PC-3 (cell line): ENCODE results near the gene UGT2A2. TPM values are rescaled to one million over a fixed set of nuclear protein-coding genes. Genes with fewer than 3 reads are reported as not detected.

Experiments used
- ATAC-seq: fragments of 200-7000 bp; cut with Tn5 transposase; 2 replicates; pipeline ENCODE4 v1.9.1; 2020; ENCODE audit warnings: mild to moderate bottlenecking, moderate library complexity
- BruUV-seq: library from RNA; stranded (reverse); fragments of 400-500 nt; replicated peaks from 2 replicates; lab custom pipeline; 2021; lab: Mats Ljungman, UMichigan
- CTCF ChIA-PET: fragments of 300-600 bp; sonication (Branson Sonifier 250); formaldehyde crosslinking; loops from one replicate; lab custom pipeline; 2022; ENCODE audit warnings: antibody characterized with exemption; lab: Charles Lee
- POLR2A ChIA-PET: fragments of 300-600 bp; sonication (Branson Sonifier 250); formaldehyde crosslinking; loops from one replicate; lab custom pipeline; 2022; ENCODE audit warnings: antibody characterized with exemption; ENCODE audit not compliant: unreplicated experiment; lab: Charles Lee
- DNase-seq: peaks from one replicate; pipeline ENCODE4 v3.0.0-alpha.2; 2015
- H2AFZ ChIP-seq: fragments of 300-600 bp; sonication (generic); 2 replicates; pipeline ENCODE4 v1.6.0; 2016; ENCODE audit warnings: antibody characterized with exemption, low read length
- H3F3A ChIP-seq: fragments of 300-600 bp; sonication (generic); one replicate; pipeline ENCODE4 v1.6.0; 2017; ENCODE audit warnings: antibody characterized with exemption, low read length, control low read depth, mild to moderate bottlenecking; ENCODE audit not compliant: unreplicated experiment
- H3K27ac ChIP-seq: fragments of 300-600 bp; sonication (generic); 2 replicates; pipeline ENCODE4 v1.5.1; 2016; ENCODE audit warnings: mild to moderate bottlenecking, low read length
- H3K27me3 ChIP-seq: fragments of 300-600 bp; sonication (generic); 2 replicates; pipeline ENCODE4 v1.6.1; 2016; ENCODE audit warnings: low read length, mixed read lengths
- H3K36me3 ChIP-seq: fragments of 300-600 bp; sonication (generic); 2 replicates; pipeline ENCODE4 v1.6.1; 2016; ENCODE audit warnings: low read depth, mixed run types, low read length, mixed read lengths
- H3K4me1 ChIP-seq: fragments of 300-600 bp; sonication (generic); 2 replicates; pipeline ENCODE4 v1.5.1; 2016; ENCODE audit warnings: low read length; ENCODE audit not compliant: insufficient read depth
- H3K4me2 ChIP-seq: fragments of 300-600 bp; sonication (generic); 2 replicates; pipeline ENCODE4 v1.6.0; 2016; ENCODE audit warnings: low read length
- H3K4me3 ChIP-seq: fragments of 300-600 bp; sonication (generic); 2 replicates; pipeline ENCODE4 v1.5.1; 2016; ENCODE audit warnings: mild to moderate bottlenecking, low read length, mixed read lengths
- H3K79me2 ChIP-seq: fragments of 300-600 bp; sonication (generic); 2 replicates; pipeline ENCODE4 v1.6.1; 2017; ENCODE audit warnings: low read length, mixed read lengths
- H3K9ac ChIP-seq: fragments of 300-600 bp; sonication (generic); 2 replicates; pipeline ENCODE4 v1.6.0; 2016; ENCODE audit warnings: mild to moderate bottlenecking, low read length
- H3K9me2 ChIP-seq: fragments of 300-600 bp; sonication (generic); replicated peaks from 2 replicates; pipeline ENCODE4 v1.6.1; 2016; ENCODE audit warnings: mixed run types, low read length, mixed read lengths
- H3K9me3 ChIP-seq: fragments of 300-600 bp; sonication (generic); 2 replicates; pipeline ENCODE4 v1.6.1; 2016; ENCODE audit warnings: low read length, mixed read lengths
- H4K20me1 ChIP-seq: fragments of 300-600 bp; sonication (generic); 2 replicates; pipeline ENCODE4 v1.6.1; 2016; ENCODE audit warnings: low read length, mixed read lengths
- EZH2 ChIP-seq: fragments of 300-600 bp; sonication (generic); IDR thresholded peaks from one replicate; pipeline ENCODE4 v1.6.1; 2017; ENCODE audit warnings: antibody characterized with exemption, mild to moderate bottlenecking, low read length; ENCODE audit not compliant: unreplicated experiment
- EZH2phosphoT487 ChIP-seq: fragments of 300-600 bp; sonication (generic); IDR thresholded peaks from 2 replicates; pipeline ENCODE4 v1.6.1; 2018; ENCODE audit warnings: mild to moderate bottlenecking, antibody characterized with exemption, low read length, borderline replicate concordance
- intact Hi-C: fragments of 100-400 bp; cut with micrococcal nuclease; formaldehyde crosslinking; loops from 2 replicates; pipeline ENCODE4 v1.9.0; 2023
- total RNA-seq: library from RNA; depleted of rRNA; stranded (reverse); fragments of >200 nt; gene quantifications from 2 replicates; pipeline ENCODE4 v1.2.3, GENCODE V29; 2014
- TF ChIP-seq, protein P1 (sequence below): fragments of 300-600 bp; sonication (generic); conservative IDR thresholded peaks from 2 replicates; pipeline ENCODE4 v1.5.1; 2017; ENCODE audit warnings: antibody characterized with exemption, low read depth, mild to moderate bottlenecking, low read length

UGT2A2 gene
- total RNA-seq, 1 experiment from 2014 or later: not detected

GRCh38 chr4:69653147-69653546, 13.7 kb upstream of the UGT2A2 start, which contains the start of gene UGT2A1:
UGT2A1 (minus strand) TSS chr4:69653247; CDS start chr4:69647644, 5,603 bp downstream.
- Histone ChIP-seq H3K36me3 (no peaks in the 10 kb centered on the region), H3K27me3 (no peaks in the 10 kb centered on the region), H3K79me2 (no peaks in the 10 kb centered on the region), H3K4me2 (no peak within 1 kb of the TSS), H3K4me3 (no peak within 1 kb of the TSS), H3K9me2 (no peaks in the 10 kb centered on the region), H3K9me3 (no peaks in the 10 kb centered on the region), H4K20me1 (no peaks in the 10 kb centered on the region), H3F3A (no peaks in the 10 kb centered on the region), H2AFZ (no peak within 1 kb of the TSS), H3K9ac (no peak within 1 kb of the TSS), H3K4me1 (peaks cover 7% of the 10 kb centered on the region), H3K27ac (no peak within 1 kb of the TSS)
- TF ChIP-seq EZH2 (no peak), EZH2phosphoT487 (no peak)
- TF ChIP-seq, protein P1, sequence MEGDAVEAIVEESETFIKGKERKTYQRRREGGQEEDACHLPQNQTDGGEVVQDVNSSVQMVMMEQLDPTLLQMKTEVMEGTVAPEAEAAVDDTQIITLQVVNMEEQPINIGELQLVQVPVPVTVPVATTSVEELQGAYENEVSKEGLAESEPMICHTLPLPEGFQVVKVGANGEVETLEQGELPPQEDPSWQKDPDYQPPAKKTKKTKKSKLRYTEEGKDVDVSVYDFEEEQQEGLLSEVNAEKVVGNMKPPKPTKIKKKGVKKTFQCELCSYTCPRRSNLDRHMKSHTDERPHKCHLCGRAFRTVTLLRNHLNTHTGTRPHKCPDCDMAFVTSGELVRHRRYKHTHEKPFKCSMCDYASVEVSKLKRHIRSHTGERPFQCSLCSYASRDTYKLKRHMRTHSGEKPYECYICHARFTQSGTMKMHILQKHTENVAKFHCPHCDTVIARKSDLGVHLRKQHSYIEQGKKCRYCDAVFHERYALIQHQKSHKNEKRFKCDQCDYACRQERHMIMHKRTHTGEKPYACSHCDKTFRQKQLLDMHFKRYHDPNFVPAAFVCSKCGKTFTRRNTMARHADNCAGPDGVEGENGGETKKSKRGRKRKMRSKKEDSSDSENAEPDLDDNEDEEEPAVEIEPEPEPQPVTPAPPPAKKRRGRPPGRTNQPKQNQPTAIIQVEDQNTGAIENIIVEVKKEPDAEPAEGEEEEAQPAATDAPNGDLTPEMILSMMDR: no peak
- ChIA-PET POLR2A (no interaction called here), CTCF (no interaction called here)
- intact Hi-C loops: no loop called here
- no TSS peak for BruUV-seq
- no peak for ATAC-seq
- no peak for DNase-seq

- CTCF ChIA-PET: no interaction called here
These were observed 11.4 kb upstream of the UGT2A2 start for GRCh38 chr4:69650872-69651271.

GRCh38 chr4:69649629-69650028, 10.2 kb upstream of the UGT2A2 start:
- no TSS peak for BruUV-seq
- no peaks in the 10 kb centered on the region for H4K20me1 ChIP-seq
- H3K9me2 ChIP-seq: no peaks in the 10 kb centered on the region
- TF ChIP-seq, protein P1: no peak
- TF ChIP-seq EZH2: no peak
- TF ChIP-seq EZH2phosphoT487: no peak
- POLR2A ChIA-PET: no interaction called here
- no peaks in the 10 kb centered on the region for H3K9me3 ChIP-seq
- H3K79me2 ChIP-seq: no peaks in the 10 kb centered on the region
- H3K27ac ChIP-seq: no peak overlapping the region
- H3K4me1 ChIP-seq: peaks cover 7% of the 10 kb centered on the region
- H3K27me3 ChIP-seq: no peaks in the 10 kb centered on the region
- H3K9ac ChIP-seq: no peak overlapping the region
- no peak overlapping the region for H3K4me3 ChIP-seq
- H3K4me2 ChIP-seq: no peak overlapping the region
- no peaks in the 10 kb centered on the region for H3K36me3 ChIP-seq
- H3F3A ChIP-seq: no peaks in the 10 kb centered on the region
- intact Hi-C loops: no loop called here
- H2AFZ ChIP-seq: no peak overlapping the region
- CTCF ChIA-PET: no interaction called here
- DNase-seq: no peak
- no peak for ATAC-seq

More at GRCh38 chr4:69650872-69651271, 11.4 kb upstream of the UGT2A2 start:
- ATAC-seq (no peak), DNase-seq (no peak)
- BruUV-seq: no TSS peak
- Histone ChIP-seq H2AFZ (no peak overlapping the region), H3K9me2 (no peaks in the 10 kb centered on the region), H3K27me3 (no peaks in the 10 kb centered on the region), H4K20me1 (no peaks in the 10 kb centered on the region), H3K9me3 (no peaks in the 10 kb centered on the region), H3K79me2 (no peaks in the 10 kb centered on the region), H3K4me3 (no peak overlapping the region), H3K4me2 (no peak overlapping the region), H3K4me1 (peaks cover 7% of the 10 kb centered on the region), H3K27ac (no peak overlapping the region), H3K36me3 (no peaks in the 10 kb centered on the region), H3F3A (no peaks in the 10 kb centered on the region), H3K9ac (no peak overlapping the region)
- intact Hi-C loops: no loop called here
- TF ChIP-seq, protein P1: no peak
- TF ChIP-seq EZH2 (no peak), EZH2phosphoT487 (no peak)
- POLR2A ChIA-PET: no interaction called here
